DOHH2 (cell line): ENCODE measurements around the gene COL23A1.

ENCODE experiments used
- H3F3A ChIP-seq: fragments of 200-600 bp; sonication (generic), shearing (Covaris generic); 2 replicates; pipeline ENCODE4 v1.6.0; 2016; ENCODE audit warnings: antibody characterized with exemption, mild to moderate bottlenecking; ENCODE audit not compliant: control insufficient read depth, insufficient read depth
- H3K27ac ChIP-seq: fragments of 200-600 bp; sonication (generic); 2 replicates; pipeline ENCODE4 v1.5.1; 2014; ENCODE audit warnings: low read depth, mild to moderate bottlenecking, low read length, moderate library complexity
- H3K27me3 ChIP-seq: fragments of 200-600 bp; sonication (generic); 2 replicates; pipeline ENCODE4 v1.6.1; 2014; ENCODE audit warnings: mild to moderate bottlenecking, low read length, mixed read lengths; ENCODE audit not compliant: control insufficient read depth
- H3K36me3 ChIP-seq: fragments of 200-600 bp; sonication (generic); 2 replicates; pipeline ENCODE4 v1.6.1; 2014; ENCODE audit warnings: mild to moderate bottlenecking, low read length, moderate library complexity, mixed read lengths; ENCODE audit not compliant: control insufficient read depth
- H3K4me1 ChIP-seq: fragments of 200-600 bp; sonication (generic); 2 replicates; pipeline ENCODE4 v1.6.1; 2014; ENCODE audit warnings: mild to moderate bottlenecking, low read length, mixed read lengths; ENCODE audit not compliant: control insufficient read depth
- H3K4me2 ChIP-seq: fragments of 200-600 bp; sonication (generic); 2 replicates; pipeline ENCODE4 v1.6.0; 2014; ENCODE audit warnings: mild to moderate bottlenecking, low read length, moderate library complexity
- H3K4me3 ChIP-seq: fragments of 200-600 bp; sonication (generic); 2 replicates; pipeline ENCODE4 v1.5.1; 2014; ENCODE audit warnings: mild to moderate bottlenecking, low read length, mixed read lengths
- H3K79me2 ChIP-seq: fragments of 200-600 bp; sonication (generic); 2 replicates; pipeline ENCODE4 v1.6.1; 2014; ENCODE audit warnings: mild to moderate bottlenecking, low read length, mixed read lengths; ENCODE audit not compliant: control insufficient read depth
- H3K9me2 ChIP-seq: fragments of 200-600 bp; sonication (generic); replicated peaks from 2 replicates; pipeline ENCODE4 v1.6.1; 2014; ENCODE audit warnings: mild to moderate bottlenecking, low read length, mixed read lengths; ENCODE audit not compliant: control insufficient read depth
- H3K9me3 ChIP-seq: fragments of 200-600 bp; sonication (generic); 2 replicates; pipeline ENCODE4 v1.6.1; 2014; ENCODE audit warnings: antibody characterized with exemption, low read length, mixed read lengths; ENCODE audit not compliant: control insufficient read depth, insufficient read depth
- H4K20me1 ChIP-seq: fragments of 200-600 bp; sonication (generic); 2 replicates; pipeline ENCODE4 v1.6.0; 2014; ENCODE audit warnings: low read depth, mild to moderate bottlenecking, antibody characterized with exemption, low read length, moderate library complexity; ENCODE audit not compliant: control insufficient read depth, insufficient read depth
- CTCF ChIP-seq: fragments of 200-600 bp; sonication (generic); IDR thresholded peaks from one replicate; pipeline ENCODE4 v1.5.1; 2014; ENCODE audit warnings: antibody characterized with exemption, mild to moderate bottlenecking, low read depth, low read length; ENCODE audit not compliant: poor library complexity, severe bottlenecking
- EZH2phosphoT487 ChIP-seq: fragments of 200-600 bp; sonication (generic); IDR thresholded peaks from 2 replicates; pipeline ENCODE4 v1.6.1; 2017; ENCODE audit warnings: borderline replicate concordance, mild to moderate bottlenecking, antibody characterized with exemption, low read length, moderate library complexity, mixed read lengths

The COL23A1 gene

GRCh38 chr5:178499352-178499751 is 90.8 kb downstream of the COL23A1 start:
- no peaks in the 10 kb centered on the region for H4K20me1 ChIP-seq
- no peak overlapping the region for H3K27ac ChIP-seq
- no peaks in the 10 kb centered on the region for H3K4me1 ChIP-seq
- H3K9me2 ChIP-seq = no peaks in the 10 kb centered on the region
- peaks cover 7% of the 10 kb centered on the region for H3K27me3 ChIP-seq
- H3K36me3 ChIP-seq = no peaks in the 10 kb centered on the region
- TF ChIP-seq CTCF = no peak
- H3F3A ChIP-seq = no peaks in the 10 kb centered on the region
- no peak overlapping the region for H3K4me2 ChIP-seq
- no peaks in the 10 kb centered on the region for H3K79me2 ChIP-seq
- no peak overlapping the region for H3K4me3 ChIP-seq
- H3K9me3 ChIP-seq = no peaks in the 10 kb centered on the region

GRCh38 chr5:178496642-178497041 is 93.6 kb downstream of the COL23A1 start:
- Histone ChIP-seq H3K27ac (no peak overlapping the region), H3K79me2 (no peaks in the 10 kb centered on the region), H3K4me2 (no peak overlapping the region), H3K27me3 (peaks cover 7% of the 10 kb centered on the region), H3K9me3 (no peaks in the 10 kb centered on the region), H3F3A (no peaks in the 10 kb centered on the region), H3K36me3 (no peaks in the 10 kb centered on the region), H3K4me3 (no peak overlapping the region), H3K9me2 (no peaks in the 10 kb centered on the region), H3K4me1 (no peaks in the 10 kb centered on the region), H4K20me1 (no peaks in the 10 kb centered on the region)
- TF ChIP-seq CTCF (no peak), EZH2phosphoT487 (no peak)

GRCh38 chr5:178496214-178496613 is 94.0 kb downstream of the COL23A1 start:
- no peak overlapping the region for H3K4me3 ChIP-seq
- H3K36me3 ChIP-seq = no peaks in the 10 kb centered on the region
- H4K20me1 ChIP-seq = no peaks in the 10 kb centered on the region
- H3K27ac ChIP-seq = no peak overlapping the region
- no peaks in the 10 kb centered on the region for H3K9me2 ChIP-seq
- H3K4me2 ChIP-seq = no peak overlapping the region
- no peaks in the 10 kb centered on the region for H3K9me3 ChIP-seq
- no peaks in the 10 kb centered on the region for H3K4me1 ChIP-seq
- H3K79me2 ChIP-seq = no peaks in the 10 kb centered on the region
- no peaks in the 10 kb centered on the region for H3F3A ChIP-seq
- TF ChIP-seq CTCF (no peak), EZH2phosphoT487 (no peak)
- H3K27me3 ChIP-seq = peaks cover 7% of the 10 kb centered on the region

- Histone ChIP-seq H3K27me3 (peaks cover 7% of the 10 kb centered on the region), H3K4me2 (no peak overlapping the region), H4K20me1 (no peaks in the 10 kb centered on the region), H3K4me3 (no peak overlapping the region), H3F3A (no peaks in the 10 kb centered on the region), H3K79me2 (no peaks in the 10 kb centered on the region), H3K27ac (no peak overlapping the region), H3K36me3 (no peaks in the 10 kb centered on the region), H3K4me1 (no peaks in the 10 kb centered on the region), H3K9me3 (no peaks in the 10 kb centered on the region), H3K9me2 (no peaks in the 10 kb centered on the region)
- no peak for TF ChIP-seq CTCF
- no peak for TF ChIP-seq EZH2phosphoT487
Measured at GRCh38 chr5:178495706-178496105, 94.5 kb downstream of the COL23A1 start.
